Loucy (cell line): Measurements from ENCODE around the gene LENG8.

Experiments
- H2AFZ ChIP-seq: fragments of 200-600 bp; sonication (generic); 2 replicates; pipeline ENCODE4 v1.6.0; 2016; ENCODE audit warnings: antibody characterized with exemption, mild to moderate bottlenecking, low read length, moderate library complexity
- H3F3A ChIP-seq: fragments of 200-600 bp; 2 replicates; pipeline ENCODE4 v1.6.0; 2016; ENCODE audit warnings: antibody characterized with exemption, low read depth, mild to moderate bottlenecking
- H3K27me3 ChIP-seq: fragments of 200-600 bp; sonication (generic); 2 replicates; pipeline ENCODE4 v1.6.1; 2014; ENCODE audit warnings: low read length, mild to moderate bottlenecking; ENCODE audit not compliant: insufficient read depth, poor library complexity, severe bottlenecking
- H3K36me3 ChIP-seq: fragments of 200-600 bp; sonication (generic); 2 replicates; pipeline ENCODE4 v1.6.1; 2016; ENCODE audit warnings: low read length; ENCODE audit not compliant: insufficient read depth
- H3K4me1 ChIP-seq: fragments of 200-600 bp; sonication (generic); 2 replicates; pipeline ENCODE4 v1.5.1; 2014; ENCODE audit warnings: low read length, mild to moderate bottlenecking; ENCODE audit not compliant: insufficient read depth, poor library complexity, severe bottlenecking
- H3K4me2 ChIP-seq: fragments of 200-600 bp; sonication (generic); 2 replicates; pipeline ENCODE4 v1.6.0; 2014; ENCODE audit warnings: antibody characterized with exemption, low read length, low read depth, mild to moderate bottlenecking; ENCODE audit not compliant: poor library complexity, severe bottlenecking
- H3K4me3 ChIP-seq: fragments of 200-600 bp; sonication (generic); 2 replicates; pipeline ENCODE4 v1.5.1; 2014; ENCODE audit warnings: low read length, mild to moderate bottlenecking, mixed read lengths; ENCODE audit not compliant: poor library complexity, severe bottlenecking
- H3K79me2 ChIP-seq: fragments of 200-600 bp; sonication (generic); 2 replicates; pipeline ENCODE4 v1.6.1; 2014; ENCODE audit warnings: low read length; ENCODE audit not compliant: insufficient read depth
- H3K9ac ChIP-seq: fragments of 200-600 bp; sonication (generic); 2 replicates; pipeline ENCODE4 v1.6.0; 2014; ENCODE audit warnings: mild to moderate bottlenecking, low read depth, low read length, moderate library complexity; ENCODE audit not compliant: poor library complexity, severe bottlenecking
- H3K9me2 ChIP-seq: fragments of 200-600 bp; sonication (generic); replicated peaks from 2 replicates; pipeline ENCODE4 v1.6.1; 2016; ENCODE audit warnings: low read depth, low read length, mixed read lengths
- H3K9me3 ChIP-seq: fragments of 200-600 bp; sonication (generic); 2 replicates; pipeline ENCODE4 v1.6.1; 2014; ENCODE audit warnings: mild to moderate bottlenecking, antibody characterized with exemption, low read length, low read depth; ENCODE audit not compliant: insufficient read depth
- H4K20me1 ChIP-seq: fragments of 200-600 bp; sonication (generic); 2 replicates; pipeline ENCODE4 v1.6.0; 2014; ENCODE audit warnings: antibody characterized with exemption, low read length, mild to moderate bottlenecking; ENCODE audit not compliant: insufficient read depth, poor library complexity, severe bottlenecking
- CTCF ChIP-seq: fragments of 200-600 bp; sonication (generic); conservative IDR thresholded peaks from 2 replicates; pipeline ENCODE4 v1.5.1; 2014; ENCODE audit warnings: mild to moderate bottlenecking, antibody characterized with exemption, low read length
- EZH2phosphoT487 ChIP-seq: fragments of 200-600 bp; IDR thresholded peaks from 2 replicates; pipeline ENCODE4 v1.6.1; 2018; ENCODE audit warnings: antibody characterized with exemption, mild to moderate bottlenecking, moderate library complexity, borderline replicate concordance

Gene LENG8

GRCh38 chr19:54418030-54418929 is 30.7 kb upstream of the LENG8 start:
- no peaks in the 10 kb centered on the region for H3K79me2 ChIP-seq
- peak overlapping the region; percentile 45 for H3K4me3 ChIP-seq
- H3K36me3 ChIP-seq = no peaks in the 10 kb centered on the region
- no peaks in the 10 kb centered on the region for H3K27me3 ChIP-seq
- H3F3A ChIP-seq = no peaks in the 10 kb centered on the region
- H3K9me3 ChIP-seq = no peaks in the 10 kb centered on the region
- peak overlapping the region; percentile 66 for H3K9ac ChIP-seq
- H3K4me2 ChIP-seq = peak overlapping the region; percentile 47
- no peak for TF ChIP-seq EZH2phosphoT487
- TF ChIP-seq CTCF = no peak
- H3K9me2 ChIP-seq = no peaks in the 10 kb centered on the region
- peaks cover 15% of the 10 kb centered on the region for H3K4me1 ChIP-seq
- peak overlapping the region; percentile 61 for H2AFZ ChIP-seq
- no peaks in the 10 kb centered on the region for H4K20me1 ChIP-seq

GRCh38 chr19:54418930-54419800 is 29.8 kb upstream of the LENG8 start:
- Histone ChIP-seq H3K79me2 (no peaks in the 10 kb centered on the region), H3K36me3 (no peaks in the 10 kb centered on the region), H3K4me3 (no peak overlapping the region), H3K9ac (peak overlapping the region; percentile 66), H4K20me1 (no peaks in the 10 kb centered on the region), H3K9me2 (no peaks in the 10 kb centered on the region), H3K9me3 (no peaks in the 10 kb centered on the region), H3F3A (no peaks in the 10 kb centered on the region), H3K4me2 (no peak overlapping the region), H3K4me1 (peaks cover 15% of the 10 kb centered on the region), H2AFZ (no peak overlapping the region), H3K27me3 (no peaks in the 10 kb centered on the region)
- TF ChIP-seq CTCF = no peak
- no peak for TF ChIP-seq EZH2phosphoT487

- H3K9ac ChIP-seq = no peak overlapping the region
- H3K4me2 ChIP-seq = no peak overlapping the region
- no peak for TF ChIP-seq CTCF
- H3K27me3 ChIP-seq = no peaks in the 10 kb centered on the region
- peaks cover 12% of the 10 kb centered on the region for H3K4me1 ChIP-seq
- H3F3A ChIP-seq = no peaks in the 10 kb centered on the region
- H3K9me3 ChIP-seq = no peaks in the 10 kb centered on the region
- no peaks in the 10 kb centered on the region for H3K79me2 ChIP-seq
- no peaks in the 10 kb centered on the region for H3K36me3 ChIP-seq
- no peak overlapping the region for H2AFZ ChIP-seq
- H3K9me2 ChIP-seq = no peaks in the 10 kb centered on the region
- H4K20me1 ChIP-seq = no peaks in the 10 kb centered on the region
- H3K4me3 ChIP-seq = no peak overlapping the region
Measured at GRCh38 chr19:54420068-54420382, 29.0 kb upstream of the LENG8 start.
